ENCODE results near the gene SLC22A1. TPM values are rescaled to one million over a fixed set of nuclear protein-coding genes. Genes with fewer than 3 reads are reported as not detected.

SLC22A1 gene
- total RNA-seq, 2 donors from 2014 or later = 0.26 to 0.33 TPM

- Histone ChIP-seq H3K9me3 (no peaks in the 10 kb centered on the region), H3K4me3 (no peak overlapping the region), H3K36me3 (replicated peaks in 1 of 2; ENCODE audit: insufficient read depth in 1 of 2, low read depth in 2 of 2) (peaks cover 0 to 21% of the 10 kb centered on the region in 2 donors), H3K4me1 (no peaks in the 10 kb centered on the region), H3K27me3 (no peaks in the 10 kb centered on the region), H3K27ac (no peak overlapping the region)
- ATAC-seq = no peak
- WGBS, 2 donors = 78 to 90% methylated on average over 18 to 21 of the region's 23 CpGs
- intact Hi-C loops (cut with DNase I) = no loop called here
- no peak for TF ChIP-seq POLR2A (IDR thresholded peaks at IDR 0.05)
- TF ChIP-seq CTCF (IDR thresholded peaks at IDR 0.05) = no peak
- DNase-seq = no peak
Measured at GRCh38 chr6:160101277-160102205, 20.1 kb upstream of the SLC22A1 start.

GRCh38 chr6:160102399-160102798 is 19.2 kb upstream of the SLC22A1 start:
- TF ChIP-seq CTCF (IDR thresholded peaks at IDR 0.05) (no peak), POLR2A (IDR thresholded peaks at IDR 0.05) (no peak)
- Histone ChIP-seq H3K27me3 (no peaks in the 10 kb centered on the region), H3K36me3 (replicated peaks in 1 of 2; ENCODE audit: insufficient read depth in 1 of 2, low read depth in 2 of 2) (peaks cover 0 to 20% of the 10 kb centered on the region in 2 donors), H3K27ac (no peak overlapping the region), H3K9me3 (no peaks in the 10 kb centered on the region), H3K4me3 (no peak overlapping the region), H3K4me1 (no peaks in the 10 kb centered on the region)
- WGBS, 2 donors = 94 to 95% methylated on average over 16 of the region's 16 CpGs
- intact Hi-C loops (cut with DNase I) = no loop called here
- ATAC-seq (no peak), DNase-seq (no peak)

- Histone ChIP-seq H3K27ac (no peak overlapping the region), H3K4me3 (no peak overlapping the region), H3K27me3 (no peaks in the 10 kb centered on the region), H3K4me1 (no peaks in the 10 kb centered on the region), H3K36me3 (replicated peaks in 1 of 2; ENCODE audit: insufficient read depth in 1 of 2, low read depth in 2 of 2) (peaks cover 0 to 18% of the 10 kb centered on the region in 2 donors), H3K9me3 (no peaks in the 10 kb centered on the region)
- intact Hi-C loops (cut with DNase I) = no loop called here
- ATAC-seq = no peak
- WGBS, 2 donors = 83 to 85% methylated on average over 14 of the region's 14 CpGs
- no peak for DNase-seq
- peak in 5 of 7 experiments; percentile 10 to 29 (median 24) for TF ChIP-seq CTCF (IDR thresholded peaks at IDR 0.05)
- no peak for TF ChIP-seq POLR2A (IDR thresholded peaks at IDR 0.05)
Measured at GRCh38 chr6:160102956-160103824, 18.4 kb upstream of the SLC22A1 start.

GRCh38 chr6:160103825-160104100 is 17.9 kb upstream of the SLC22A1 start:
- Histone ChIP-seq H3K4me3 (no peak overlapping the region), H3K27me3 (no peaks in the 10 kb centered on the region), H3K36me3 (replicated peaks in 1 of 2; ENCODE audit: insufficient read depth in 1 of 2, low read depth in 2 of 2) (peaks cover 0 to 16% of the 10 kb centered on the region in 2 donors), H3K9me3 (no peaks in the 10 kb centered on the region), H3K27ac (no peak overlapping the region), H3K4me1 (no peaks in the 10 kb centered on the region)
- ATAC-seq = no peak
- DNase-seq = no peak
- 87% methylated on average over 7 of the region's 7 CpGs for WGBS, 2 donors
- intact Hi-C loops (cut with DNase I) = no loop called here
- TF ChIP-seq CTCF (IDR thresholded peaks at IDR 0.05) (no peak), POLR2A (IDR thresholded peaks at IDR 0.05) (no peak)
